HEK293T (cell line): ENCODE measurements around the gene TTLL11.

Source experiments
- ARNT ChIP-seq: fragments of 450-650 bp; IDR thresholded peaks from 2 replicates; pipeline ENCODE4 v1.6.1; 2017; ENCODE audit warnings: mild to moderate bottlenecking
- ELF4 ChIP-seq: fragments of 450-650 bp; IDR thresholded peaks from 2 replicates; pipeline ENCODE4 v1.6.1; 2017; ENCODE audit warnings: antibody characterized with exemption
- FOXM1 ChIP-seq: fragments of 450-650 bp; IDR thresholded peaks from 2 replicates; pipeline ENCODE4 v1.6.1; 2017; ENCODE audit warnings: mild to moderate bottlenecking, borderline replicate concordance
- LEF1 ChIP-seq: fragments of 450-650 bp; IDR thresholded peaks from 2 replicates; pipeline ENCODE4 v1.6.1; 2017; ENCODE audit warnings: mild to moderate bottlenecking, borderline replicate concordance
- SP1 ChIP-seq: fragments of 450-650 bp; IDR thresholded peaks from 2 replicates; pipeline ENCODE4 v1.6.1; 2017
- SUZ12 ChIP-seq: fragments of 450-650 bp; IDR thresholded peaks from 2 replicates; pipeline ENCODE4 v1.6.1; 2016; ENCODE audit warnings: mild to moderate bottlenecking
- TARDBP ChIP-seq: fragments of 450-650 bp; IDR thresholded peaks from 2 replicates; pipeline ENCODE4 v1.6.1; 2016

- TF ChIP-seq SUZ12, result no peak
- no peak for TF ChIP-seq FOXM1
- no peak for TF ChIP-seq ELF4
- TF ChIP-seq ARNT, result no peak
- TF ChIP-seq TARDBP, result no peak
- no peak for TF ChIP-seq LEF1
- no peak for TF ChIP-seq SP1
Measured at GRCh38 chr9:121999556-121999955, 93.6 kb downstream of the TTLL11 start.
